Calu3 (cell line): ENCODE results near the gene CPPED1. TPM values are rescaled to one million over a fixed set of nuclear protein-coding genes. Genes with fewer than 3 reads are reported as not detected.

Source experiments
- BruUV-seq: library from RNA; stranded (reverse); fragments of 400-500 nt; replicated peaks from 2 replicates; lab custom pipeline; 2021; lab: Mats Ljungman, UMichigan
- CTCF ChIA-PET: fragments of 300-600 bp; sonication (Branson Sonifier 250); formaldehyde crosslinking; loops from one replicate; lab custom pipeline; 2022; ENCODE audit warnings: antibody characterized with exemption; lab: Charles Lee
- DNase-seq: peaks from one replicate; pipeline ENCODE4 v3.0.0; 2022
- H3K27ac Mint-ChIP-seq: one replicate; pipeline ENCODE4 v1.8.0; 2022; ENCODE audit warnings: mixed read lengths; ENCODE audit not compliant: unreplicated experiment
- H3K27me3 Mint-ChIP-seq: one replicate; pipeline ENCODE4 v1.8.0; 2022; ENCODE audit warnings: mixed read lengths; ENCODE audit not compliant: unreplicated experiment
- H3K36me3 Mint-ChIP-seq: one replicate; pipeline ENCODE4 v1.8.0; 2022; ENCODE audit warnings: mild to moderate bottlenecking, moderate library complexity, mixed read lengths; ENCODE audit not compliant: insufficient read depth, unreplicated experiment
- H3K4me1 Mint-ChIP-seq: one replicate; pipeline ENCODE4 v1.8.0; 2022; ENCODE audit warnings: mild to moderate bottlenecking, low read depth, mixed read lengths; ENCODE audit not compliant: unreplicated experiment
- H3K4me3 Mint-ChIP-seq: one replicate; pipeline ENCODE4 v1.8.0; 2022; ENCODE audit warnings: mild to moderate bottlenecking, low read depth, moderate library complexity, mixed read lengths; ENCODE audit not compliant: unreplicated experiment
- H3K9me3 Mint-ChIP-seq: one replicate; pipeline ENCODE4 v1.8.0; 2022; ENCODE audit warnings: low read depth, mixed read lengths; ENCODE audit not compliant: unreplicated experiment
- CTCF ChIP-seq: fragments of 200-600 bp; IDR thresholded peaks from one replicate; pipeline ENCODE4 v1.8.0; 2022; ENCODE audit warnings: antibody characterized with exemption; ENCODE audit not compliant: unreplicated experiment
- intact Hi-C: fragments of 100-400 bp; cut with micrococcal nuclease; formaldehyde crosslinking; loops from one replicate; pipeline ENCODE4 v1.10.0; 2022; ENCODE audit not compliant: unreplicated experiment
- total RNA-seq: library from RNA; stranded (reverse); gene quantifications from 2 replicates; pipeline ENCODE4 v1.2.3, GENCODE V29; 2022

CPPED1 gene
- total RNA-seq, 1 experiment from 2014 or later = not detected

GRCh38 chr16:12637002-12637401, 166.7 kb downstream of the CPPED1 start:
- no peak for DNase-seq
- intact Hi-C loops = no loop called here
- Mint-ChIP-seq H3K27me3 (no peaks in the 10 kb centered on the region), H3K4me3 (no peak overlapping the region), H3K4me1 (no peaks in the 10 kb centered on the region), H3K36me3 (no peaks in the 10 kb centered on the region), H3K9me3 (no peaks in the 10 kb centered on the region), H3K27ac (no peak overlapping the region)
- no peak for TF ChIP-seq CTCF
- BruUV-seq = no TSS peak
- CTCF ChIA-PET = no interaction called here

GRCh38 chr16:12629271-12629670, 174.4 kb downstream of the CPPED1 start:
- no peak for TF ChIP-seq CTCF
- no peak for DNase-seq
- H3K9me3 Mint-ChIP-seq = no peaks in the 10 kb centered on the region
- H3K4me1 Mint-ChIP-seq = peaks cover 22% of the 10 kb centered on the region
- no peaks in the 10 kb centered on the region for H3K27me3 Mint-ChIP-seq
- H3K27ac Mint-ChIP-seq = no peak overlapping the region
- no peak overlapping the region for H3K4me3 Mint-ChIP-seq
- no peaks in the 10 kb centered on the region for H3K36me3 Mint-ChIP-seq
- no TSS peak for BruUV-seq
- intact Hi-C loops = no loop called here
- CTCF ChIA-PET = no interaction called here

- no peaks in the 10 kb centered on the region for H3K9me3 Mint-ChIP-seq
- no peak for DNase-seq
- H3K4me1 Mint-ChIP-seq = peaks cover 22% of the 10 kb centered on the region
Measured at GRCh38 chr16:12628536-12628935, 175.2 kb downstream of the CPPED1 start.

GRCh38 chr16:12627394-12627793, 176.3 kb downstream of the CPPED1 start:
- H3K4me3 Mint-ChIP-seq = no peak overlapping the region
- H3K27ac Mint-ChIP-seq = no peak overlapping the region
- H3K9me3 Mint-ChIP-seq = no peaks in the 10 kb centered on the region
- peaks cover 22% of the 10 kb centered on the region for H3K4me1 Mint-ChIP-seq
- H3K36me3 Mint-ChIP-seq = no peaks in the 10 kb centered on the region
- TF ChIP-seq CTCF = no peak
- no TSS peak for BruUV-seq
- no peaks in the 10 kb centered on the region for H3K27me3 Mint-ChIP-seq
- DNase-seq = no peak
- CTCF ChIA-PET = no interaction called here
- intact Hi-C loops = no loop called here

More at GRCh38 chr16:12628536-12628935, 175.2 kb downstream of the CPPED1 start:
- intact Hi-C loops = no loop called here
- H3K4me3 Mint-ChIP-seq = no peak overlapping the region
- no peak for TF ChIP-seq CTCF
- no TSS peak for BruUV-seq
- CTCF ChIA-PET = no interaction called here
- H3K36me3 Mint-ChIP-seq = no peaks in the 10 kb centered on the region
- H3K27me3 Mint-ChIP-seq = no peaks in the 10 kb centered on the region
- no peak overlapping the region for H3K27ac Mint-ChIP-seq
